GM12874 (cell line): ENCODE results near the gene GFER.

Experiments
- CTCF ChIP-seq: IDR thresholded peaks from 2 replicates; pipeline ENCODE4 v1.5.1; 2011; ENCODE audit warnings: low read depth, mild to moderate bottlenecking, control low read depth, low read length, moderate library complexity; ENCODE audit not compliant: insufficient read depth

The GFER gene

GRCh38 chr16:1976951-1977874 is 6.8 kb upstream of the GFER start:
- TF ChIP-seq CTCF: no peak

GRCh38 chr16:1977875-1978268 is 6.1 kb upstream of the GFER start:
- no peak for TF ChIP-seq CTCF

GRCh38 chr16:1978476-1979120 is 5.4 kb upstream of the GFER start:
- TF ChIP-seq CTCF: no peak

GRCh38 chr16:1979271-1980029 is 4.5 kb upstream of the GFER start:
- no peak for TF ChIP-seq CTCF

GRCh38 chr16:1980030-1980769 is 3.8 kb upstream of the GFER start:
- TF ChIP-seq CTCF: no peak

GRCh38 chr16:1980770-1981087 is 3.3 kb upstream of the GFER start:
- no peak for TF ChIP-seq CTCF

GRCh38 chr16:1981398-1981836 is 2.6 kb upstream of the GFER start, which contains the start of gene NOXO1:
Gene NOXO1, minus strand, starts transcription at chr16:1981469. Its CDS starts 290 bp downstream, at chr16:1981179.
- no peak for TF ChIP-seq CTCF
